ENCODE data around the gene TBC1D17. TPM values are rescaled to one million over a fixed set of nuclear protein-coding genes. Genes with fewer than 3 reads are reported as not detected.
A peak's percentile ranks its signal among the peaks of the same experiment; 100 is the strongest.
"Not testable (repeated sequence)": the region's sequence is repeated elsewhere in the genome, so short reads cannot be mapped to it uniquely, and the experiment has no call there.

The TBC1D17 gene
- total and polyA plus RNA-seq, 8 donors, result 10.5 to 77.1 (median 35.3) TPM

DNA sequence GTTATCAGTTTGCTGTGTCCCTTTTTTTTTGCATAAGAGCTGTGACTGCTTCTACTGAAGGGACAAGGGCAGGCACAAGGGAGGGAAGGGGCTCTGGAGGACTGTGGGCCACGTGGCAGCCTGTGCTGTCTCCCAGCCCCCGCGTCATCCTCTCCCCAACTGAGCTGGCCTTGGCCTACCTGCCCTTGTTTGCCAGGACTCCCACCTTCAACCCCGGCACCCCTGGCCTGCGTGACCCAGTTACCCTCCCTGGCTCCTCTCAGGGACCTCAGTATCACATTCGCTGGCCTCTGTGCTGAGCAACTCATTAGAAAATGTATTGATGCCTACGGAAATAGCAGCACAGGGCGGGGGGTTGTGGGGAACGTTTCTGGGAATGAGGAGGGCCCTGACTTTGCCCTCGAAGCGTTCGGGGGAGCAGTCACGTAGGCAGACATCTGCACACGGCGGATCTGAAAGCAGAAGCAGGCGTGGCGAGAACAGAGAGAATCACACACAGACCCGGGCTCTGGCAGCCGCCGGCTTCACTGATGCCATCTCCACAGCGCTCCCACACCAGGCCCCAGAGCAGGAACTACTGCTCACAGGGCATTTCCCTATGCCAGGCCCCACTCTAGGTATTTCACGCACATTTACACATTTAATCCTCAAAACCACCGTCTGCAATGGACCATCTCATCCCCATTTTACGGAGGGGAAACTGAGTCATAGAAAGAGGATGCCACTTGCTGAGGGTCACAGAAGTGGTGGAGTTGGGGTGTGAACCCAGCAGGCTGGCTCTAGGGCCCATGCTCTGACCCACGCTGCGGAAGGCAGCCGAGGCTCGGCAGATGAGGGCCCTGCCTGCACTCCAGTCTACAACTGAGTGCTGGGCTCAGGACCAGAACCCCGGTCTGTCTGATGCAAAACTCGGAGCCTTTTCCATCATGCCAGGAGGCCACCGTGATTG lies 45.8 kb downstream of the TBC1D17 start:
- 87 to 91% (median 90%) methylated on average over 31 of the region's 31 CpGs for WGBS, 5 donors
- DNase-seq, result no peak

DNA sequence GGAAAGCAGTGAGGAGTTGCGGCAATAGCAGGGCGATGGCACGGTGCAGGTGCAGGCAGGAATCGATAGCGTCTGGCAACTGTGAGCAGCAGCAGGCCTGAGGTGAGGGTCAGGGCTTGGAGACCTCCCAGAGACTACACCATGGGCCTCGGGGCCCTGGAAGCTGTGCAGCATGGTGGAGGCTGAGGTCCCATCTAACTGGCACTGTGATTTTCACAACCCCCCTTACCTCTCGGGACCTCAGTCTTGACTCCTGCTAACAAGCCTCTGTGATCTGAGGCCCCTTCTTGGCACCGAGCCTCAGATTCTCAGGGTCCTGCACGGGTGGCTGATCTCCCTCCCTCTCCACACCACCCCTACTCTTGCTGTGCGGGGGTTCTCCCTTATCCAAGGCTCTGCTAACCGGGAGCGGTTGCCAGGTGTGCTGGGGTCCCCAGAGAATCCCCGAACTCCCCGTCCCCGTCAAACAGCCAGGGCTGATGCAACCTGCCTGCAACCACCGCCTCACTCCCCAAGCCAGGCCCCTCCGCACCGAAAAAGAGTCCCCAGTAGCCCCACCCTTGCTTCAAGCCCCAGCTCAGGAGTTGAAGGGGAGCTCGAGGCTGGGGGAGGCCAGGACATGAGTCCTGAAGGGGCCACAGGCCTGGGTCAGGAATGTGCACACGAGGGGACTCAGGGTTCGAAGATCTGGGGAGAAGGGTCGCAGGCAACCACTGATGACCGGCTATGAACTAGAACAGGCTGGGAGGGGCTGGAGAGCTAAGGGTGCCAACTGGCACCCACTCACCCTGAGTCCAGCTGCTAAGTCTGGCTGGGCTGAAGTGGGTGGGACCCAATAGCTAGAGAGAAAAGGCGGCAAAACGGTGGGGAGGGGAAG lies 46.7 kb downstream of the TBC1D17 start:
- no peak overlapping the region for H3K4me3 ChIP-seq
- peaks cover 19 to 85% (median 67%) of the 10 kb centered on the region in 4 donors for H3K36me3 ChIP-seq
- WGBS, 5 donors, result 80 to 85% (median 82%) methylated on average over 19 to 25 of the region's 25 CpGs
- TF ChIP-seq POLR2AphosphoS5 (IDR thresholded peaks at IDR 0.05) (no peak), EP300 (IDR thresholded peaks at IDR 0.05) (no peak), POLR2A (IDR thresholded peaks at IDR 0.05) (no peak)
- TF ChIP-seq, protein P1, sequence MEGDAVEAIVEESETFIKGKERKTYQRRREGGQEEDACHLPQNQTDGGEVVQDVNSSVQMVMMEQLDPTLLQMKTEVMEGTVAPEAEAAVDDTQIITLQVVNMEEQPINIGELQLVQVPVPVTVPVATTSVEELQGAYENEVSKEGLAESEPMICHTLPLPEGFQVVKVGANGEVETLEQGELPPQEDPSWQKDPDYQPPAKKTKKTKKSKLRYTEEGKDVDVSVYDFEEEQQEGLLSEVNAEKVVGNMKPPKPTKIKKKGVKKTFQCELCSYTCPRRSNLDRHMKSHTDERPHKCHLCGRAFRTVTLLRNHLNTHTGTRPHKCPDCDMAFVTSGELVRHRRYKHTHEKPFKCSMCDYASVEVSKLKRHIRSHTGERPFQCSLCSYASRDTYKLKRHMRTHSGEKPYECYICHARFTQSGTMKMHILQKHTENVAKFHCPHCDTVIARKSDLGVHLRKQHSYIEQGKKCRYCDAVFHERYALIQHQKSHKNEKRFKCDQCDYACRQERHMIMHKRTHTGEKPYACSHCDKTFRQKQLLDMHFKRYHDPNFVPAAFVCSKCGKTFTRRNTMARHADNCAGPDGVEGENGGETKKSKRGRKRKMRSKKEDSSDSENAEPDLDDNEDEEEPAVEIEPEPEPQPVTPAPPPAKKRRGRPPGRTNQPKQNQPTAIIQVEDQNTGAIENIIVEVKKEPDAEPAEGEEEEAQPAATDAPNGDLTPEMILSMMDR (IDR thresholded peaks at IDR 0.05), result no peak
- no peak for DNase-seq
- peaks cover 15 to 67% (median 36%) of the 10 kb centered on the region in 4 donors for H3K4me1 ChIP-seq
- H3K27ac ChIP-seq, result peak overlapping the region in 1 of 5 donors; percentile 37
- intact Hi-C loops (cut with DNase I; ENCODE audit: low total_unique reads), result no loop called here
- no peaks in the 10 kb centered on the region for H3K27me3 ChIP-seq
- H3K9me3 ChIP-seq, result no peaks in the 10 kb centered on the region

More for the DNA sequence above, 45.8 kb downstream of the TBC1D17 start:
- Histone ChIP-seq H3K9me3 (no peaks in the 10 kb centered on the region), H3K4me3 (no peak overlapping the region), H3K27ac (no peak overlapping the region), H3K4me1 (peaks cover 14 to 64% (median 32%) of the 10 kb centered on the region in 4 donors), H3K27me3 (no peaks in the 10 kb centered on the region), H3K36me3 (peaks cover 19 to 94% (median 72%) of the 10 kb centered on the region in 4 donors)
- intact Hi-C loops (cut with DNase I; ENCODE audit: low total_unique reads), result no loop called here
- TF ChIP-seq, protein P1 (IDR thresholded peaks at IDR 0.05), result no peak
- no peak for TF ChIP-seq EP300 (IDR thresholded peaks at IDR 0.05)
- no peak for TF ChIP-seq POLR2AphosphoS5 (IDR thresholded peaks at IDR 0.05)
- TF ChIP-seq POLR2A (IDR thresholded peaks at IDR 0.05), result no peak

DNA sequence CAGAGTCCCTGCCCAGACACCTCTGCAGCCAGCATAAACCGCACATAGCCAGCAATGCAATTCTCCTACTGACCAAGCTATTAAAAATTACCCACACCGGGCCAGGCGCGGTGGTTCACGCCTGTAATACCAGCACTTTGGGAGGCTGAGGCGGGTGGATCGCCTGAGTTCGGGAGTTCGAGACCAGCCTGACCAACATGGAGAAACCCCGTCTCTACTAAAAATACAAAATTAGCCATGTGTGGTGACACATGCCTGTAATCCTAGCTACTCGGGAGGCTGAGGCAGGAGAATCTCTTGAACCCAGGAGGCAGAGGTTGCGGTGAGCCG lies 47.3 kb downstream of the TBC1D17 start:
- 90 to 97% (median 94%) methylated on average over 9 to 13 of the region's 13 CpGs for WGBS, 5 donors
- DNase-seq; H3K27ac ChIP-seq; intact Hi-C loops (cut with DNase I; ENCODE audit: low total_unique reads); H3K9me3 ChIP-seq; H3K27me3 ChIP-seq; H3K4me3 ChIP-seq: not testable (repeated sequence)
- Histone ChIP-seq H3K4me1 (peaks cover 15 to 67% (median 37%) of the 10 kb centered on the region in 4 donors), H3K36me3 (peaks cover 19 to 79% (median 65%) of the 10 kb centered on the region in 4 donors)

DNA sequence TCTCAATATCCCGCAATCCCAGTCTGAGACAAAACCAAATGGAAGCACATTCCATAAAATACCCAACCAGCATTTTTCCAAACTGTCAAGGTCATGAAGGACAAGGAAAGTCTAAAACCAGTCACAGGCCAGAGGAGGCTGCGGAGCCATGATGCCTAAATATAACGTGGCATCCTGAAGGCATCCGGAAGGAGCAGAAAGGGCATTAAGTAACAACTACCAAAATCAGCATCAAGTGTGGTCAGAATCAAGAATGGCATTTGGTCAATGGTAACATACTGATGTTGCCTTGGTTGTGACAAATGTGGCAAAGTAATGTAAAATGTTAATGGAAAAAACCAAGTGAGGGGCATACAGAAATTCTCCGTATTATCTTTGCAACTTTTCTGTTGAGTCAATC lies 48.0 kb downstream of the TBC1D17 start:
- H3K9me3 ChIP-seq, result no peaks in the 10 kb centered on the region
- no peak overlapping the region for H3K4me3 ChIP-seq
- no peaks in the 10 kb centered on the region for H3K27me3 ChIP-seq
- no peak for DNase-seq
- intact Hi-C loops (cut with DNase I; ENCODE audit: low total_unique reads), result no loop called here
- peaks cover 15 to 74% (median 42%) of the 10 kb centered on the region in 4 donors for H3K4me1 ChIP-seq
- H3K36me3 ChIP-seq, result peaks cover 19 to 72% (median 63%) of the 10 kb centered on the region in 4 donors
- no peak overlapping the region for H3K27ac ChIP-seq
- TF ChIP-seq POLR2AphosphoS5 (IDR thresholded peaks at IDR 0.05), result no peak
- TF ChIP-seq, protein P1 (IDR thresholded peaks at IDR 0.05), result no peak
- no peak for TF ChIP-seq EP300 (IDR thresholded peaks at IDR 0.05)
- no peak for TF ChIP-seq POLR2A (IDR thresholded peaks at IDR 0.05)
- WGBS, 5 donors, result 92 to 97% (median 96%) methylated on average over 5 of the region's 5 CpGs

All from stomach (tissue), 9 donors.